HG02973 (cell line): ENCODE measurements around the gene AFTPH.
A peak's percentile ranks its signal among the peaks of the same experiment; 100 is the strongest.
"Not testable (repeated sequence)": the region's sequence is repeated elsewhere in the genome, so short reads cannot be mapped to it uniquely, and the experiment has no call there.

ENCODE experiments used
- ATAC-seq: cut with Tn5 transposase; IDR thresholded peaks from one replicate; pipeline ENCODE4 v1.9.1; 2021; ENCODE audit warnings: moderate library complexity; ENCODE audit not compliant: unreplicated experiment

AFTPH gene

DNA sequence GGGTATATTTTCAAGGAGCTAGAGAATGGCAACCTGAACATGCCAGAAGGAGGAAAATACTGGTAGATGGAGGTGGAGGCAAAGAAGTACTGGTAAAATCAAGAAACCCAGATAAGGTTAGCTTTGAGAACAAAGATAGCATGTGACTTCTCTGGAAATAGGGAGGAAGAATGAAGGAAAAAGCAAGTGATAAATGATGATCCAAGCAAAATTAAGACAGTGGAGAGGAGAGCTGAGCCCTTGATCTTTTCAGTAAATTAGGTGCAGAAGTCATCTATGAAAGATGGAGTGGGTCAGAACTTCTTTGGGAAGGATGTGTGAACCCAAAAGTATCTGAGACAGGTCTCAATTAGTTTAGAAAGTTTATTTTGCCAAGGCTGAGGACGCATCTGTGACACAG, 25.7 kb upstream of the AFTPH start:
- ATAC-seq, result no peak

DNA sequence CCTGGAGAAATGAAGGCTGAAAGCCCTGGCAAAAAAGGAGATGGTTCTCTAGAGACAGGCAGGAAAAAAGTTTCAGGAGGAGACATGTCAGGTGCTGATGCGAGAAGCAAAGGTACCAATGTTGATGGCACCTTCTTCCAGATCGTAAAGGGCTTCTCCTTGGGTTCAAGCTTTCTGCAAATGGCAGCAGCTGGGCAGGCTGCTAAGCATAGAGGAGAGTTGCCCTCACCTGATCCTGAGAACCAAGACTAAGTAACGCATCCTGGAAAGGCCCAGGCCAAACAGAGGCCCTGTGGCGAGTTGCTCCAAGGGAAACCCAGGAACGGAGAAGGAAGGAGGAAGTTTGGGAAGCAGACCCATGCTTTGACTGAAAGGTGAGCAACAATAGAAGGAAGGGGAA, 23.6 kb upstream of the AFTPH start:
- no peak for ATAC-seq

DNA sequence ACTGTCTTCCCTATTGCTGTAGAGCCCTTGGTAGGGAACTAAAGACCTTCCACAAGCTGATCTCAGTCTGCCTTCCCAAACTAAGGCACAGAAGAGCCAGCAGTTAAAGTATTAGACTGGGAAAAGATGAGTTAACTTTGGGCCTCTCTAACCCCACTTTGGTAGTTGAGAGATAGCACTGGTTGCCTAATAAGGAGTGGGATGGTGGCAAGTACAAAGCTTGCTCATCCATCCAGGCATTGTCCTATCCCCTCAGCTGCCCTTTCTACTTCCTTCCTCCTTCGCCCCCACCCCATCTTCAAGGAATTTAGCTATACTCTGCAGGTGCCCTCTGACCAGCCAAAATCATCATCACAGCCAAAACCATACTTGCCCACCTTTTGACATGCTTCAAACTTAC, 22.2 kb upstream of the AFTPH start:
- no peak for ATAC-seq

DNA sequence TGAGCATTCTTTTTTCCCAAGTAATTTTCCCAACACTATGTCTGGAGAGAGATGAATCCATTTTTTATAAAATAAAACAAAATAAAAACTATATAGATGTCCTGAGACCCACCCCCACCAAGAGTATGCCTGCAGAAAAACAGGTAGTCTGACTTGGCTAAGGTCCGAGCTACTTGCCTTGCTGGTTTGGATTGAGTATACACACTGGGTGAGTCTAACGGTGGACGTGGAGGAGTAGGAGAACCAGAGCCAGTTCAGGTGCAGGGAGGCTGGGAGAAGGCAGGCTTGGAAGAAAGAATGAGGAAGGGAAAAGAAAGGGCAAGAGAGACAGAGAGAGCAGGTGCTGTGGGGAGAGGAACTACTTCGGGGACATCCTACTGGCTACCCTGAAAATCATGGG, 21.3 kb upstream of the AFTPH start:
- no peak for ATAC-seq

DNA sequence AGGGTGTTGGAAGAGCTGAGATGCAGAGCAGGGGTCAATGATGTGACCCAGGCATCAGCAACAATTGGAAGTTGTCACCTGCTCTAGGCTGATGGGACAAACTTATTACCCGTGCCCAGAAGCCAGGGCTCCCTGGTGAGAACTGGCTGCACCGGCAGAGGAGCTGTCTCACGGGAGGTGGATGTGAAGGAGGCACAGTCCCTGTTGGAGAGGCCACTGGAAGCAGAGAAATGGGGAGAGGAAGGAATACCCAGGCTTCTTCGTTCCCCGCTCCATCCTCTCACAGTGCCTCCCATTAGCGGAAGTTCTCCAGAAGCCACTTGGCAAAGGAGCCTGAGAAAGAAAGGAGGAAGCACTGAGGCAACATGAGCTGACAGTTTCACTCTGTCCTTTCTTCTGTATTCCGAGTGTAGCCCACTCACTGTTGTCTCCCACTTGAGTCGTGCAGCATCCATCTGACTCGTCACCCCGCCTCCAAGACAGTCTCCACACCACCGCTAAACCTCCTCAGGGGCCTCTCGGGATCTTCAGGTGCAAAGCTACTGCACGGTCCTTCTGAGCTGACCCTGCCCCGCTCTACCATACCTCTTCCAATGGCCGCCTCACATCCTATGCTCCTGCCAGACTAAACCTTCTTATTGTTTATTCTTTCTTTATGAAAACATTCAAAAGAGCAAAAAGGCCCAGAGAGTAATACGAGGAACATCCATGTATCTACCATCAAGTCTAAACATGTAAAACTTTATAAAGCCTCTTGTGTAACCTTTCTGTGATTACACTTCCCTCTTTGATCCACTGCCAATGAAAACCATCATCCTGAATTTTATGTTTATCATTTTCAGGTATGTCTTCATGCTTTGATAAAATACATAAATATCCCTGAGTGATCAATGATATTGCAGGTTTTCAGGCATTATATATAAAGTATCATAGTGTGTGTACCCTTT, 19.1 kb upstream of the AFTPH start:
- no peak for ATAC-seq

DNA sequence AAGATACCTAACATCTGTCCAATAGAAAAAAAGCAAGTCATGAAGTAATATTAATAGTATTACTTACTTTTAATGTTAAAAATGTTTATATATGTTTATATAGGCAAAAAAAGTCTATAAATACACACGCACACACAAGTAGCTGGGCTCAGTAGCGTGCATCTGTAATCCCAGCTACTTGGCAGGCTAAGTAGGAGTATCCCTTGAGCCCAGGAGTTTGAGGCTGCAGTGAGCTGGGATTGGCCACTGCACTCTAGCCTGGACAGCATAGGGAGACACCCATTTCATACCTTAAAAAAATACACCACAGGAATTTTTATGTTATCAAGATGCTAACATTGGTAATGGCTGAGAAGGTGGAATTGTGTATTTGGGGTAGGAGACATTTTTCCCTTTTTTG, 17.4 kb upstream of the AFTPH start:
- no peak for ATAC-seq

DNA sequence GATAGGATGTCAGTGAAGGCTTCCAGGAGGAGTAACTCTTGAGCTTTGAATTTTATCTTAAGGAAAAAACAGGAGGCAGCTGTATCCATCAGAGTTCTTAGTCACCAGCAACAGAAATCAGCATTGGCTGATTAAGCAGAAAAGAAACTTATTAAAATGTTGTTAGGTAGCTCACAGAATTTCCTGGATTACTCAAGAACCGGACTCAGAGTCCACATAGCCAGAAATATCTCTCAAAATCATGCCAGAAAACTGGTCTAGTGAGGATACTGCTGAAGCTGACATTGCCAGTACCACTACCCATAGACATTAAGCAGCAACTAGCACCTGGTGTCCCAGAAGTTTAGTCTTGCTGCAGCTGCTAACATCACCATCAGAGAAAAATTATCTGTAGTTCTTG, 10.1 kb upstream of the AFTPH start:
- no peak for ATAC-seq

DNA sequence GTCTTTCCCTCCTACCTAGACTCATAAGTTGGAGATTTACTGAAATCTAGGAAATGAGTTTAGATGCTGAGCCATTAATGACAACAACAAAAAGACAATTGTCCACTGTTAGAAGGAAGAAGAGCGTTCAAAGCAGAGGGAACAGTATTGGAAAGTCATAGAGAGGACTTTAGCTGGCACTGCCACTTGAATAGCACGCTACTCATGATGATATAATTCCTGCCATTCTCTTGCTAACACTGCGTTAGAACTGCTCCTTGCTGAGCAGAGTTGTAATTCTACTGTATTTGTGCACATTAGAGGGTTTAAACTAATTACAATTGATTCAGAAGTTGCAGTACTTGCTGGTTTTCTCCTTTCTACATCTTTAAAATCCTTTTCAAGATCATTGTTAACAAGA, 9.0 kb upstream of the AFTPH start:
- no peak for ATAC-seq

DNA sequence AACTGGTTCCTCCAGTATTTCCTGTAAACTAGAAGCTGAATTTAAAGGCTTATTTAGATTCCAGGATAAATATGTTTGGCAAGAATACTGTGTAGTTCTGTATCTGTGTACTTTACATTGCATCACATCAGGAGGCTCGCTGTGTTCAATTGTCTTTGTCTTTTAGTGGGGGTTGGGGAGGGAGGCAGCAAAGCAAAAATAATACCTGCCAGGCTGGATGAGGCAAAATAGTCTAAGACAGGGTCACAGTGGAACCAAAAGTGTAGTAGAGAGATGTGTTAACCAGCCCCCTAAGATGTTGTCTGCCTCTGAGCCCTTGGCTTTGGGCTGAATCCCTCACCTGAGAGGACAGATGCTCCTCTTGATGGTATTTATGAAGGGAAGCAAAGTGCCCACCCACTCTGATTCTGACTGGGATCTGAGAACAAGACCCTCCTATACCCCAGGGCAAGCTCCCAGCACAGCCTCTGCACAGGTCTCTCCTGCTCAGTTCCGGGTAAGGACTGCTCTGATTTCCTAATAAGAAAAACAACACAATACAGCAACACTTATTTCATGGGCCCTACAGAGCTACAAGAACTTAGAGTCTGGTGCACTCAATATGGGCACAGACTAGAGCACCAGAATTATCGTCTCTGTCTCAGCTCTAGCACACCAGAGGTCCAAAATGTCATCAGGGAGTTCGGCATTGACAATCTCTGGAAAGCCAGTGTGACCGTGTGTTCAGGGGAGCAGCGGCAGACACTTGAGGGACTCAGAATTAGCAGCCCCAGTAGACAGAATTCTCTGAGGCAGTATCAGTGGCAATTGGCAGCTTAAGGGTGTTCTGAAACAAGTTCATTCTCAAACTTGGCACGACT, 7.2 kb upstream of the AFTPH start:
- ATAC-seq, result no peak

DNA sequence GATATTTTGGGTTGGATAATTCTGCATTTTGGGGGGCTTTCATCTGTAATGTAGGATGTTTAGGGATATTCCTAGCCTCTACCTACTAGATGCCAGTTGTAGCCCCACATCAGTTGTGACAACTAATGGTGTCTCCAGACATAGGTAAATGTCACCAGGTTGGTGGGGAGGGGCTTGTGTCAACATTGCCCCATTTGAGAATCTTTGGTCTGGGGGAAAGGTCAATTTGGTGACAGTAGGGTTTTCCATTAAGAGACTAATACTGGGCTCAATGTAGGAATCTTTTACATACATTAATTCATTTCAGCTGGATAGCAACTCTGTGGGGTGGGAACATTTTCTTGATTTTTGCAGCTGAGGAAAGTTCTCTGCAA, 6.6 kb upstream of the AFTPH start:
- ATAC-seq, result no peak

DNA sequence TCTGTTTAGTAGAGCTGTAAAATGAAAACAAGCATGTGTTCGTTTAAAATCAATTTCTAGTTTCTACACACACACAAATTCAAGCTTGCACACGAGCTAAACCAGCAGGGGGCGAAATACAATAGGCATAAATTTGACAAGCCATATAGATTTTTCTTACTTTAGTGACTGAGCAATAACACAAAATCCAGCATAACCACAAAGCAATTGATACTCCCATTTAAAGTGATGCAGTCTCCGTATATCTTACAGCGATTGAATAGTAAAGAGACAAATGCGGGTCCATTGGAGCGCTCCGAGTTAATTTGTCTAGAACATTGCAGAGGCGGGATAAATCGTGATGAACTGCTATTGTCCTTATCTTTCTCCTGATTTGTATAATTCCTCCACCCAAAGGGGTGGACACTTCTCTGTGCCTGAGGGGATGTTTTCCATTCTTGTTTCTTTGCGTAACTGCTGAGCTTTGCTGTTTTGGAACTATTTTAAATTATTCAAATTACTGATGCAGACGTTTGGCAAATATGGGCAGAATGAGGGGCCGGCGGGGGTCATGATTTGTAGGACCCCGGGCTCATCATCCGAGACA, 1.2 kb upstream of the AFTPH start:
- no peak for ATAC-seq

DNA sequence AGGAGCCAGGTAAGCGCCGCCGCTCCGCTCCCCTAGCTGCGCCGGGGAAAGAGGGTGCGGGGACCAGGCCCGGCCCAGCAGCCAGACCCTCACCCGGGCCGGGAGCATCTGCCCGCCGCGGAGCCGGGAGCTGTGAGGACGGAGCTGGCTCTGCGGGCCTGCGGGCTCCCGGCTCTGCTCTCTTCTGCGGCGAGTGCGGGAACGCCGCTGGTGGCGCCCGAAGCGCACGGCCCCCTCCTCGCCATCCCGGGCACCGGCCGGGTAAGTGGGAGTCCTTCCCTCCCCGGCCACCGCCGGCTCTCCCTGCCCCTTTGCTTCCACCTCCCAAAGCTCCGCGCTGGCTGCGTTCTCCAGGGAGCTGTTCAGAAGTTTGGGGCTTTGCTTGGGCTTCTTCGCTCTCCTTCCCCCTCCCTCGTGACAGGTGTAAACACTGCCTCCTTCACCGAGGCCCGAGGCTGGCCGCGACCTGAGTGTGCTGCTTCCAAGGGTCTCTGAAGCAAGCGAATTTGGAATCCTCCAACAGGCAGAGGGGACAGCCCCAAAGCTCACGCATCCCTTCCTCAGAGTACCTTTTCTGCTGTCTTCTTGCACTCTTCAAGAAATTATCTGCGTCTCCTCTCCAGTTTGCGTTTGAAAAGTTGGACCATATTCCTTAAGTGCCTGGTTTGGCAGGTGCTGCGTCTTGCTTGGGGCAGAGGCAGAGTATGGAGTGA, 632 bp downstream of the AFTPH start:
- ATAC-seq, result no peak

DNA sequence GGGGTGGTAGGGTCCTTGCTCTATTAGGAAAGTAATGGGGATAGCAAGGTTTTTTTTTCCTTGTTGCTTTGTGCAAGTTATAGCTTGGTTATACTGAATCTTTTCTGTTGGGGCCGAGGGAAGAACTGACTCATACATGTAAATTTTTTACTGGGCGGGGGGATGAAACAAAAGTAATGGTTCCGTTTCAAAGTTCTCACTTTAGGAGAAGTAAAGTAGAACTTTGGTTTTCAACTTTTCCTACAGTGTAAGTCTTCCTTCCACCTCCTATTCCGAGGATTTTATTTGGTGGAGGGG, 1.1 kb downstream of the AFTPH start:
- ATAC-seq, result peak; percentile 27

DNA sequence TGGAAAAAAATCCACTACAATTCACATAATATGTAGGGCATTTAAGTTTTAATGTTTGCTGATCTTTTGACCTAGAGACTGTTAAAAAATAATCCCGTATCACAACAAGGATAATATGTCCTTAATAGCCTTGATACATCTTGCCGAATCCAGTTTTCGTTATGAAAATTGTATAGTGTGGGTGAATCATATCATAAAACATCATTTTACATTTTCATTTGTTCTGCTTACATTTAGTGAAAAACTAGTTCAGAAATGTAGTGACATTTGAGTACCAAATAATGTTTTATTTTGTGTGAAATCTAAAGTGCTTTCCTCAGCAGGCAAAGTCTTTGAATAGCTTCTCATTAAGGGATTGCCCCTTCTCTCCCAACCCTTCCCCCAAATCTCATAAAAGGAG, 1.9 kb downstream of the AFTPH start:
- ATAC-seq, result no peak

DNA sequence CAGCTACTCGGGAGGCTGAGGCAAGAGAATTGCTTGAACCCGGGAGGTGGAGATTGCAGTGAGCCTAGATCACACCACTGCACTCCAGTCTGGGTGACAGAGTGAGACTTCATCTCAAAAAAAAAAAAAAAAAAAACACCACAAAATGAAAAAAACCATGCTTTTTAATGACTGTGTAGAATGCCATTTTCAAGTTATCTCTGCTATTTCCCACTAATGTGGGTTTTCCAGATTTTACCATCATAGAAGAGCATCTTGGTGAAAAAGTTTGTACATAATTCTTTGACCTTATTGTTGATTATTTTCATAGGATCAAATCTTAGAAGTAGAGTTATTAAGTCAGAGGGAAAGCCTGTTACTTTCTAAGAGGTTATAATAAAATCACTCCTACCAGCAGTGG, 6.8 kb downstream of the AFTPH start:
- not testable (repeated sequence) for ATAC-seq

DNA sequence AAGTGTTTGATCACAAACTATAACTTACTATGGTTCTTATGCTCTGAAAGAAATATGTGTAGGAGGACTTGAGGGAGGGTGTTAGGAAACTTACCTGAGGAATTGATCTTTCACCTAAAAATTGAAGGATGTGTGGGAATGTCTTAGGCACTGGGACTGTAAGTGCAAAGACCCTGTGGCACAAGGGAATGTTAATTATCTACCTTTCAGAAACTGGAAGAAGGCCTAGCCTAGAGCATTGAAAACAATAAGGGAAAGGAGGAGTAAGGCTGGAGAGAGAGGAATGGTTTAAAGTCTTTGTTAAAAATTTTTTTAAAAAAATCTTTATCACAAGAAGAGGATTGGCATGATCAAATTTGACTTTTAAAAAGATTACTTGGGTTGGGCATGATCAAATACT, 7.9 kb downstream of the AFTPH start:
- no peak for ATAC-seq

DNA sequence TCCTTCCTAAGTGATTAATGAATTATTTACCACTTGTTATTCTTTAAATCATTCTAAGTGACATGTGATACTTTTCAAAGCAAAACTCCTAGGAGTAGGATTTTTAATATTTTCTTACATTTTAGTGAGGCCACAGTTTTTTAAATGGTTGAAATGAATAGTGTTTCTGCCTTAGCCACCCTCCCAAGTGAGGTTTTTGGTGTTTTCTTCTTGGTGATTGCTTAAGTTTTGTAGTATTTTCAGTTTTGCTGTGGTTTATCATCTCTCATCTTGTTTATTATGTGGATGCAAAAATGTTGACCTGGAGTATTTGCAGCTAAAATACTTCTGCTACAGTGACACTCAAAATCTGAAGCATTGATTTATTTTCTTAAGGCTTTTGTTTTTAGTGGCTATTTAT, 9.8 kb downstream of the AFTPH start:
- no peak for ATAC-seq

DNA sequence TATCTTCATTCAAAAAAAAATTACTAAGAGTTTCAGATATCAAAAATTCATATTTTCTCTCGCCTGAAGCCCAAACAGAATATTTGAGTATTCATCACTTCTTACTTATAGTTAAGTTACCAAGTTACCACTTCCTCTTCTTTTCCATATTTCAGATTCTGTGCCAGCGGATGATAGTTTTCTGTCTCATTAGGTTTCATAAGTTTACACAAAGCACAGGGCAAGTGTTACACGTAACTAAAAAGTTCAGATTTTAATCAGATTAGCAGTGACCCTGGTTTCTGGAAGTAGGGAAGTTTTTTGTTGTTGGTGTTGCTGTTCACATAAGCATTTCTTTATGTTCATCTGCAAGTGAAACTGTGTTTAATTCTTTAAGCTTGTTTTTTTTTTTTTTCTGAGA, 10.2 kb downstream of the AFTPH start:
- no peak for ATAC-seq

DNA sequence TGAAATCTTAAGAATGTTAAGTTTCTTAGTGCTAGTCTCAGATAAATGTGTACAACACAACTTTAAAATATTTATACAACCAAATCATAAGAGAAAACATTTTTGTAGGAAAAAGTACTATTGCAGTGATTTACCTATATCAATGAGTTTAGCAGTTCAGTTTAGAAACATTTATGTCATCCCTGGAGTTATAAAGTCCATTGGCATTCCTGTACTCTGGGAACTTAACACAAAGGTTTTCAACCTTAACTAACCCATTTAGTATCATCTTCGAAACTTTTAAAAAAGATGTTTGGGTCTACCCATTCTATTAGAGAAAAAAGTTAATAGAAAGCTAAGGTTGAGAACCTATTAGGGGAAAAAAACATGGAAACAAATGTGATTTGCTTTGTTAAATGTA, 10.9 kb downstream of the AFTPH start:
- no peak for ATAC-seq

DNA sequence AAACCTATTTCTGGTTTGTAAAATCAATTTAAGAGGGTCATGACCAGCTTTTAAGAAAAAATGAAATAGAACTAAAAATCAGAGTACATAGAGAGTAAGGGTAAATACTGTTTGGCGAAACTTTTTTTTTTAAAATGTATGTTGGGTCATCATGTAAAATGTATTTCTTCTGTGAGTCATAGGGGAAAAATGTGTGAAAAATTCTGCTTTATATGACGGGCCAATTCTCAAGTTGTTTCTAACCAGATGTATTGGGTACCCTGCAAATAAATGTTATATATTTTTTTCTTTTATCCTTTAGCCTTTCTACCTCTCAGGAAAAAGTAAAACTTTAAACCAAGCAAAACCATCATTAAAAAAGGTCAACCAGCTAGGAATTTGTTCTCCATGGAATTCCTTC, 13.9 kb downstream of the AFTPH start:
- no peak for ATAC-seq

DNA sequence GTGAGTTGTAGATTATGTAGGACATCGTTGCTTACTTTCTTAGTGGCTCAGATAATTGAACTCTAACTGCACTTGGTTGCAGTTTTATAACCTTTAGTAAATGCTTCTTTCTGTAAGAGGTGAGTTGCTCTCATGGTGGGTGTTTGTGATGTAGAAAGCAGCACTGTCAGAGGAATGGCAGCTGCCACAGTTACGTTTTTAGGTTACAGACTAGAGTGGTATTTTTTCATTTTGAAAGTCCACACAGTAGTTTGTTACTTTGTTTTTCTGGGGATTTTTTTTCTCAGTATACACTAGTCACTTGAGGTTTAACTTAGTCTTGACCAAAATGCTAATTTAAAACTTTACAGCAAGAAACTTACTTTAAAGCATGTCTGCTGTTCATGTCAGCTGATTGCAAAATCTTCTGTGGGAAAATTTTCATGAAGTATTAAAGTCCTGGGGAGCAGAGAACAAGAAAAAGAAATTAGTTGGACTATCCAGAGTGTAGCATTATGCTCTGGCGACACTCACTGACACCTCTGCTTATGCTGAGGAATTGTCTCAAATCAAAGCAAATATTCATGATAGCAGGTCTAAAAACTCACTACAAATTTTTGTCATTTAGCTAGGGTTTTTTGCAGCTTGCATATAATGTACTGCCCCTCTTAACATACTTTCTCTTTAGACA, 14.8 kb downstream of the AFTPH start:
- no peak for ATAC-seq
